Endothelial cell (in vitro differentiated cells): Measurements from ENCODE around the gene TRAPPC1. TPM values are rescaled to one million over a fixed set of nuclear protein-coding genes. Genes with fewer than 3 reads are reported as not detected.

Experiments used
- DNase-seq: peaks from one replicate; pipeline ENCODE4 v3.0.0; 2021; ENCODE audit warnings: low spot score
- H3K27ac Mint-ChIP-seq: one replicate; pipeline ENCODE4 v1.8.0; 2021; ENCODE audit warnings: mixed read lengths, inconsistent platforms; ENCODE audit not compliant: unreplicated experiment
- H3K27me3 Mint-ChIP-seq: one replicate; pipeline ENCODE4 v1.8.0; 2021; ENCODE audit warnings: mild to moderate bottlenecking, moderate library complexity, mixed read lengths, inconsistent platforms; ENCODE audit not compliant: unreplicated experiment
- H3K36me3 Mint-ChIP-seq: one replicate; pipeline ENCODE4 v1.8.0; 2021; ENCODE audit warnings: mild to moderate bottlenecking, low read depth, mixed read lengths, inconsistent platforms; ENCODE audit not compliant: unreplicated experiment
- H3K4me1 Mint-ChIP-seq: one replicate; pipeline ENCODE4 v1.8.0; 2021; ENCODE audit warnings: mild to moderate bottlenecking, mixed read lengths, inconsistent platforms; ENCODE audit not compliant: unreplicated experiment
- H3K4me3 Mint-ChIP-seq: one replicate; pipeline ENCODE4 v1.8.0; 2021; ENCODE audit warnings: mild to moderate bottlenecking, mixed read lengths, inconsistent platforms; ENCODE audit not compliant: unreplicated experiment
- H3K9me3 Mint-ChIP-seq: one replicate; pipeline ENCODE4 v1.8.0; 2021; ENCODE audit warnings: mixed read lengths, inconsistent platforms; ENCODE audit not compliant: unreplicated experiment
- CTCF ChIP-seq: fragments of 200-600 bp; sonication (generic); IDR thresholded peaks from one replicate; pipeline ENCODE4 v1.5.0; 2021; ENCODE audit warnings: antibody characterized with exemption; ENCODE audit not compliant: unreplicated experiment
- total RNA-seq: library from RNA; stranded (reverse); fragmentation: NEBNext Ultra II Directional; extraction: Animal tissue kit (Norgen Biotek cat#: 25700); gene quantifications from one replicate; pipeline ENCODE4 v1.2.1, GENCODE V29; 2021; ENCODE audit not compliant: unreplicated experiment

The TRAPPC1 gene
- total RNA-seq, 1 donor from 2014 or later = 171 TPM

GRCh38 chr17:7894866-7895265 is 36.9 kb downstream of the TRAPPC1 start:
- TF ChIP-seq CTCF = no peak
- DNase-seq = no peak
- Mint-ChIP-seq H3K4me1 (peaks cover 8% of the 10 kb centered on the region), H3K9me3 (no peaks in the 10 kb centered on the region), H3K36me3 (peaks cover 69% of the 10 kb centered on the region), H3K27ac (no peak overlapping the region), H3K27me3 (peaks cover 5% of the 10 kb centered on the region), H3K4me3 (peak overlapping the region; percentile 16)

- H3K4me1 Mint-ChIP-seq = peaks cover 9% of the 10 kb centered on the region
- H3K27ac Mint-ChIP-seq = no peak overlapping the region
- no peaks in the 10 kb centered on the region for H3K9me3 Mint-ChIP-seq
- peaks cover 3% of the 10 kb centered on the region for H3K27me3 Mint-ChIP-seq
- H3K36me3 Mint-ChIP-seq = peaks cover 64% of the 10 kb centered on the region
- TF ChIP-seq CTCF = no peak
- no peak for DNase-seq
- peak overlapping the region; percentile 21 for H3K4me3 Mint-ChIP-seq
These were observed 37.5 kb downstream of the TRAPPC1 start for GRCh38 chr17:7894226-7894625.

- Mint-ChIP-seq H3K4me3 (no peak overlapping the region), H3K4me1 (peaks cover 9% of the 10 kb centered on the region), H3K27ac (no peak overlapping the region), H3K27me3 (peaks cover 3% of the 10 kb centered on the region), H3K36me3 (peaks cover 58% of the 10 kb centered on the region), H3K9me3 (no peaks in the 10 kb centered on the region)
- TF ChIP-seq CTCF = no peak
- DNase-seq = no peak
These were observed 38.4 kb downstream of the TRAPPC1 start for GRCh38 chr17:7893187-7893880.

- Mint-ChIP-seq H3K4me1 (peaks cover 11% of the 10 kb centered on the region), H3K27me3 (peaks cover 8% of the 10 kb centered on the region), H3K4me3 (no peak overlapping the region), H3K36me3 (peaks cover 28% of the 10 kb centered on the region), H3K27ac (no peak overlapping the region), H3K9me3 (no peaks in the 10 kb centered on the region)
- no peak for TF ChIP-seq CTCF
- DNase-seq = peak; percentile 49
These were observed 42.4 kb downstream of the TRAPPC1 start for GRCh38 chr17:7889166-7889955.
